GM23338 (cell line): ENCODE data around the gene GRM8. TPM values are rescaled to one million over a fixed set of nuclear protein-coding genes. Genes with fewer than 3 reads are reported as not detected.

Experiments
- EZH2 ChIP-seq: fragments of 200-600 bp; sonication (generic); IDR thresholded peaks from one replicate; pipeline ENCODE4 v1.8.0; 2017; ENCODE audit warnings: antibody characterized with exemption, mild to moderate bottlenecking, low read depth; ENCODE audit not compliant: unreplicated experiment
- JUNB ChIP-seq: IDR thresholded peaks from one replicate; pipeline ENCODE4 v1.6.1; 2016; ENCODE audit warnings: antibody characterized with exemption; ENCODE audit not compliant: unreplicated experiment
- NANOG ChIP-seq: IDR thresholded peaks from 2 replicates; pipeline ENCODE4 v1.6.1; 2016; ENCODE audit warnings: antibody characterized with exemption, borderline replicate concordance
- POLR2AphosphoS5 ChIP-seq: IDR thresholded peaks from 2 replicates; pipeline ENCODE4 v1.6.1; 2016; ENCODE audit warnings: antibody characterized with exemption, low read depth
- STAT1 ChIP-seq: IDR thresholded peaks from one replicate; pipeline ENCODE4 v1.6.1; 2016; ENCODE audit warnings: antibody characterized with exemption; ENCODE audit not compliant: unreplicated experiment
- ZNF114 ChIP-seq: fragments of 250-450 bp; sonication (Bioruptor Pico); IDR thresholded peaks from 2 replicates; pipeline ENCODE4 v1.5.0; 2020; ENCODE audit warnings: mild to moderate bottlenecking, moderate library complexity
- polyA plus RNA-seq: library from polyadenylated mRNA; unstranded; fragments of >200 nt; fragmentation: Nextera tagmentation; extraction: Ambion mirVana; gene quantifications from 2 replicates; pipeline ENCODE4 v1.2.1, GENCODE V29; 2016
- total RNA-seq: library from RNA; depleted of rRNA; stranded (reverse); fragments of >200 nt; shearing (Covaris generic); gene quantifications from 2 replicates; pipeline ENCODE4 v1.2.3, GENCODE V29; 2014
- TF ChIP-seq, protein P1 (sequence below): fragments of 250-450 bp; sonication (Bioruptor Pico); IDR thresholded peaks from 2 replicates; pipeline ENCODE4 v1.5.0; 2020; ENCODE audit warnings: mild to moderate bottlenecking, moderate library complexity
- TF ChIP-seq, protein P2 (sequence below), 2 experiments: fragments of 200-600 bp in 1 of 2; sonication (generic) in 1 of 2; conservative IDR thresholded peaks; 2 replicates each; pipeline versions ENCODE4 v1.5.1 to v1.6.1; 2016 to 2017; ENCODE audit warnings: antibody characterized with exemption in 2 of 2, low read depth in 2 of 2, mild to moderate bottlenecking in 2 of 2, moderate library complexity in 1 of 2
- TF ChIP-seq, protein P3 (sequence below): IDR thresholded peaks from one replicate; pipeline ENCODE4 v1.6.1; 2018; ENCODE audit warnings: antibody characterized with exemption; ENCODE audit not compliant: unreplicated experiment

Gene GRM8
- total and polyA plus RNA-seq, 2 experiments from 2014 or later = 1.9 to 6.6 TPM

DNA sequence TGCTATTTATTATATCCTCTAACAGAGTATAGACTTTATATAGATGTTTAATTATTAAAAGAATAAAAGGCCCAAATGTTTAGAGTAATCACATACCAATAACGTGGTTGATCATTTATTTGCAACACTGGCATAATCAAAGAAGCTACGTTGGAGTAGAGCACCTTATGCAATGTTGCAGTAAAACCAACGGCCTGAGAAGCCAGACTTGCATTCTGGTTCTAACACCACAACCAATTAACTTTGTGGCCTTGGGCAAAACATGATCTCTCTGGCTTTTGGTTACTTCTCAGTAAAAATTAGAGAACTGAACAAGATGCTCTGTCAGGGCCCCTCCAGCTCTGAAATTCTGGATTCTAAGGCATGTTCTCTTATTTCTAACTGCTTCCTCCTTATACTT, 476.2 kb downstream of the GRM8 start (continued):
- TF ChIP-seq, protein P1, sequence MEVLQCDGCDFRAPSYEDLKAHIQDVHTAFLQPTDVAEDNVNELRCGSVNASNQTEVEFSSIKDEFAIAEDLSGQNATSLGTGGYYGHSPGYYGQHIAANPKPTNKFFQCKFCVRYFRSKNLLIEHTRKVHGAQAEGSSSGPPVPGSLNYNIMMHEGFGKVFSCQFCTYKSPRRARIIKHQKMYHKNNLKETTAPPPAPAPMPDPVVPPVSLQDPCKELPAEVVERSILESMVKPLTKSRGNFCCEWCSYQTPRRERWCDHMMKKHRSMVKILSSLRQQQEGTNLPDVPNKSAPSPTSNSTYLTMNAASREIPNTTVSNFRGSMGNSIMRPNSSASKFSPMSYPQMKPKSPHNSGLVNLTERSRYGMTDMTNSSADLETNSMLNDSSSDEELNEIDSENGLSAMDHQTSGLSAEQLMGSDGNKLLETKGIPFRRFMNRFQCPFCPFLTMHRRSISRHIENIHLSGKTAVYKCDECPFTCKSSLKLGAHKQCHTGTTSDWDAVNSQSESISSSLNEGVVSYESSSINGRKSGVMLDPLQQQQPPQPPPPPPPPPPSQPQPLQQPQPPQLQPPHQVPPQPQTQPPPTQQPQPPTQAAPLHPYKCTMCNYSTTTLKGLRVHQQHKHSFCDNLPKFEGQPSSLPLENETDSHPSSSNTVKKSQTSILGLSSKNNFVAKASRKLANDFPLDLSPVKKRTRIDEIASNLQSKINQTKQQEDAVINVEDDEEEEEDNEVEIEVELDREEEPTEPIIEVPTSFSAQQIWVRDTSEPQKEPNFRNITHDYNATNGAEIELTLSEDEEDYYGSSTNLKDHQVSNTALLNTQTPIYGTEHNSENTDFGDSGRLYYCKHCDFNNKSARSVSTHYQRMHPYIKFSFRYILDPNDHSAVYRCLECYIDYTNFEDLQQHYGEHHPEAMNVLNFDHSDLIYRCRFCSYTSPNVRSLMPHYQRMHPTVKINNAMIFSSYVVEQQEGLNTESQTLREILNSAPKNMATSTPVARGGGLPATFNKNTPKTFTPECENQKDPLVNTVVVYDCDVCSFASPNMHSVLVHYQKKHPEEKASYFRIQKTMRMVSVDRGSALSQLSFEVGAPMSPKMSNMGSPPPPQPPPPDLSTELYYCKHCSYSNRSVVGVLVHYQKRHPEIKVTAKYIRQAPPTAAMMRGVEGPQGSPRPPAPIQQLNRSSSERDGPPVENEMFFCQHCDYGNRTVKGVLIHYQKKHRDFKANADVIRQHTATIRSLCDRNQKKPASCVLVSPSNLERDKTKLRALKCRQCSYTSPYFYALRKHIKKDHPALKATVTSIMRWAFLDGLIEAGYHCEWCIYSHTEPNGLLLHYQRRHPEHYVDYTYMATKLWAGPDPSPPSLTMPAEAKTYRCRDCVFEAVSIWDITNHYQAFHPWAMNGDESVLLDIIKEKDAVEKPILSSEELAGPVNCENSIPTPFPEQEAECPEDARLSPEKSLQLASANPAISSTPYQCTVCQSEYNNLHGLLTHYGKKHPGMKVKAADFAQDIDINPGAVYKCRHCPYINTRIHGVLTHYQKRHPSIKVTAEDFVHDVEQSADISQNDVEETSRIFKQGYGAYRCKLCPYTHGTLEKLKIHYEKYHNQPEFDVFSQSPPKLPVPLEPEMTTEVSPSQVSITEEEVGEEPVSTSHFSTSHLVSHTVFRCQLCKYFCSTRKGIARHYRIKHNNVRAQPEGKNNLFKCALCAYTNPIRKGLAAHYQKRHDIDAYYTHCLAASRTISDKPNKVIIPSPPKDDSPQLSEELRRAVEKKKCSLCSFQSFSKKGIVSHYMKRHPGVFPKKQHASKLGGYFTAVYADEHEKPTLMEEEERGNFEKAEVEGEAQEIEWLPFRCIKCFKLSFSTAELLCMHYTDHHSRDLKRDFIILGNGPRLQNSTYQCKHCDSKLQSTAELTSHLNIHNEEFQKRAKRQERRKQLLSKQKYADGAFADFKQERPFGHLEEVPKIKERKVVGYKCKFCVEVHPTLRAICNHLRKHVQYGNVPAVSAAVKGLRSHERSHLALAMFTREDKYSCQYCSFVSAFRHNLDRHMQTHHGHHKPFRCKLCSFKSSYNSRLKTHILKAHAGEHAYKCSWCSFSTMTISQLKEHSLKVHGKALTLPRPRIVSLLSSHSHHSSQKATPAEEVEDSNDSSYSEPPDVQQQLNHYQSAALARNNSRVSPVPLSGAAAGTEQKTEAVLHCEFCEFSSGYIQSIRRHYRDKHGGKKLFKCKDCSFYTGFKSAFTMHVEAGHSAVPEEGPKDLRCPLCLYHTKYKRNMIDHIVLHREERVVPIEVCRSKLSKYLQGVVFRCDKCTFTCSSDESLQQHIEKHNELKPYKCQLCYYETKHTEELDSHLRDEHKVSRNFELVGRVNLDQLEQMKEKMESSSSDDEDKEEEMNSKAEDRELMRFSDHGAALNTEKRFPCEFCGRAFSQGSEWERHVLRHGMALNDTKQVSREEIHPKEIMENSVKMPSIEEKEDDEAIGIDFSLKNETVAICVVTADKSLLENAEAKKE (CRISPR knock-in tag) = no peak
- TF ChIP-seq STAT1 (no peak), NANOG (no peak), JUNB (no peak), POLR2AphosphoS5 (no peak), ZNF114 (CRISPR knock-in tag) (no peak), EZH2 (no peak)
- TF ChIP-seq, protein P2, sequence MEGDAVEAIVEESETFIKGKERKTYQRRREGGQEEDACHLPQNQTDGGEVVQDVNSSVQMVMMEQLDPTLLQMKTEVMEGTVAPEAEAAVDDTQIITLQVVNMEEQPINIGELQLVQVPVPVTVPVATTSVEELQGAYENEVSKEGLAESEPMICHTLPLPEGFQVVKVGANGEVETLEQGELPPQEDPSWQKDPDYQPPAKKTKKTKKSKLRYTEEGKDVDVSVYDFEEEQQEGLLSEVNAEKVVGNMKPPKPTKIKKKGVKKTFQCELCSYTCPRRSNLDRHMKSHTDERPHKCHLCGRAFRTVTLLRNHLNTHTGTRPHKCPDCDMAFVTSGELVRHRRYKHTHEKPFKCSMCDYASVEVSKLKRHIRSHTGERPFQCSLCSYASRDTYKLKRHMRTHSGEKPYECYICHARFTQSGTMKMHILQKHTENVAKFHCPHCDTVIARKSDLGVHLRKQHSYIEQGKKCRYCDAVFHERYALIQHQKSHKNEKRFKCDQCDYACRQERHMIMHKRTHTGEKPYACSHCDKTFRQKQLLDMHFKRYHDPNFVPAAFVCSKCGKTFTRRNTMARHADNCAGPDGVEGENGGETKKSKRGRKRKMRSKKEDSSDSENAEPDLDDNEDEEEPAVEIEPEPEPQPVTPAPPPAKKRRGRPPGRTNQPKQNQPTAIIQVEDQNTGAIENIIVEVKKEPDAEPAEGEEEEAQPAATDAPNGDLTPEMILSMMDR (conservative IDR thresholded peaks at IDR 0.05; ENCODE audit: low read depth in 2 of 2) = no peak
- TF ChIP-seq, protein P3, sequence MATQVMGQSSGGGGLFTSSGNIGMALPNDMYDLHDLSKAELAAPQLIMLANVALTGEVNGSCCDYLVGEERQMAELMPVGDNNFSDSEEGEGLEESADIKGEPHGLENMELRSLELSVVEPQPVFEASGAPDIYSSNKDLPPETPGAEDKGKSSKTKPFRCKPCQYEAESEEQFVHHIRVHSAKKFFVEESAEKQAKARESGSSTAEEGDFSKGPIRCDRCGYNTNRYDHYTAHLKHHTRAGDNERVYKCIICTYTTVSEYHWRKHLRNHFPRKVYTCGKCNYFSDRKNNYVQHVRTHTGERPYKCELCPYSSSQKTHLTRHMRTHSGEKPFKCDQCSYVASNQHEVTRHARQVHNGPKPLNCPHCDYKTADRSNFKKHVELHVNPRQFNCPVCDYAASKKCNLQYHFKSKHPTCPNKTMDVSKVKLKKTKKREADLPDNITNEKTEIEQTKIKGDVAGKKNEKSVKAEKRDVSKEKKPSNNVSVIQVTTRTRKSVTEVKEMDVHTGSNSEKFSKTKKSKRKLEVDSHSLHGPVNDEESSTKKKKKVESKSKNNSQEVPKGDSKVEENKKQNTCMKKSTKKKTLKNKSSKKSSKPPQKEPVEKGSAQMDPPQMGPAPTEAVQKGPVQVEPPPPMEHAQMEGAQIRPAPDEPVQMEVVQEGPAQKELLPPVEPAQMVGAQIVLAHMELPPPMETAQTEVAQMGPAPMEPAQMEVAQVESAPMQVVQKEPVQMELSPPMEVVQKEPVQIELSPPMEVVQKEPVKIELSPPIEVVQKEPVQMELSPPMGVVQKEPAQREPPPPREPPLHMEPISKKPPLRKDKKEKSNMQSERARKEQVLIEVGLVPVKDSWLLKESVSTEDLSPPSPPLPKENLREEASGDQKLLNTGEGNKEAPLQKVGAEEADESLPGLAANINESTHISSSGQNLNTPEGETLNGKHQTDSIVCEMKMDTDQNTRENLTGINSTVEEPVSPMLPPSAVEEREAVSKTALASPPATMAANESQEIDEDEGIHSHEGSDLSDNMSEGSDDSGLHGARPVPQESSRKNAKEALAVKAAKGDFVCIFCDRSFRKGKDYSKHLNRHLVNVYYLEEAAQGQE = no peak
